HEK293 (cell line): ENCODE data around the gene DRICH1.

Experiments
- CTCF ChIA-PET: fragments of 350-600 bp; formaldehyde crosslinking; extraction: SDS; loops from one replicate; lab custom pipeline; 2021; ENCODE audit warnings: antibody characterized with exemption; lab: Yijun Ruan, JAX
- POLR2A ChIA-PET: fragments of 300-600 bp; formaldehyde crosslinking; extraction: SDS; loops from one replicate; lab custom pipeline; 2020; ENCODE audit warnings: antibody characterized with exemption, inconsistent platforms; lab: Yijun Ruan, JAX
- H3K27ac ChIP-seq: fragments of 200-500 bp; sonication (Bioruptor generic); 2 replicates; pipeline ENCODE4 v1.5.1; 2014; ENCODE audit warnings: low read depth, low read length, control low read depth, inconsistent platforms; ENCODE audit errors: extremely low read depth
- H3K36me3 ChIP-seq, 2 experiments: fragments of 200-500 bp in 1 of 2; sonication (Bioruptor generic) in 1 of 2; 1 replicate in 1 of 2; 2 replicates in 1 of 2; pipeline ENCODE4 v1.5.1; 2014 to 2017; ENCODE audit warnings: inconsistent platforms in 2 of 2, low read length in 2 of 2; ENCODE audit not compliant: control insufficient read depth in 2 of 2, insufficient read depth in 1 of 2
- H3K4me1 ChIP-seq: fragments of 200-500 bp; sonication (Bioruptor generic); 2 replicates; pipeline ENCODE4 v1.5.1; 2014; ENCODE audit warnings: mild to moderate bottlenecking, low read length, inconsistent platforms; ENCODE audit not compliant: control insufficient read depth, insufficient read depth
- H3K4me3 ChIP-seq: 2 replicates; pipeline ENCODE4 v1.5.1; 2011; ENCODE audit warnings: low read depth, mild to moderate bottlenecking, control low read depth, low read length, moderate library complexity
- H3K9me3 ChIP-seq: fragments of 200-500 bp; sonication (Bioruptor generic); 2 replicates; pipeline ENCODE4 v1.5.1; 2014; ENCODE audit warnings: low read depth, low read length, inconsistent platforms; ENCODE audit not compliant: control insufficient read depth, insufficient read depth
- GFI1B ChIP-seq: fragments of 450-650 bp; formaldehyde crosslinking; IDR thresholded peaks from 2 replicates; pipeline ENCODE4 v1.5.1; 2016; ENCODE audit warnings: missing biosample characterization, missing genetic modification characterization
- ZBTB8A ChIP-seq: fragments of 450-650 bp; formaldehyde crosslinking; IDR thresholded peaks from 2 replicates; pipeline ENCODE4 v1.5.1; 2016; ENCODE audit warnings: missing biosample characterization, missing genetic modification characterization
- ZNF16 ChIP-seq: fragments of 450-650 bp; formaldehyde crosslinking; IDR thresholded peaks from 2 replicates; pipeline ENCODE4 v1.5.1; 2016; ENCODE audit warnings: low read depth, missing biosample characterization, missing genetic modification characterization
- ZNF24 ChIP-seq: fragments of 450-650 bp; formaldehyde crosslinking; IDR thresholded peaks from 2 replicates; pipeline ENCODE4 v1.5.1; 2016; ENCODE audit warnings: missing biosample characterization, missing genetic modification characterization
- ZNF37A ChIP-seq: fragments of 450-650 bp; IDR thresholded peaks from 2 replicates; pipeline ENCODE4 v1.5.1; 2018; ENCODE audit warnings: missing biosample characterization, missing genetic modification characterization
- ZNF510 ChIP-seq: fragments of 450-650 bp; formaldehyde crosslinking; IDR thresholded peaks from 2 replicates; pipeline ENCODE4 v1.5.1; 2018; ENCODE audit warnings: mild to moderate bottlenecking, missing genetic modification characterization, missing biosample characterization; ENCODE audit not compliant: insufficient replicate concordance
- ZNF549 ChIP-seq: fragments of 450-650 bp; IDR thresholded peaks from 2 replicates; pipeline ENCODE4 v1.5.1; 2018; ENCODE audit warnings: missing biosample characterization, missing genetic modification characterization, mild to moderate bottlenecking, inconsistent platforms, moderate library complexity
- ZNF701 ChIP-seq: fragments of 450-650 bp; formaldehyde crosslinking; IDR thresholded peaks from 2 replicates; pipeline ENCODE4 v1.5.1; 2016; ENCODE audit warnings: missing biosample characterization, missing genetic modification characterization
- ZNF747 ChIP-seq: fragments of 450-650 bp; formaldehyde crosslinking; IDR thresholded peaks from 2 replicates; pipeline ENCODE4 v1.5.1; 2016; ENCODE audit warnings: missing biosample characterization, missing genetic modification characterization
- ZNF837 ChIP-seq: fragments of 450-650 bp; formaldehyde crosslinking; IDR thresholded peaks from 2 replicates; pipeline ENCODE4 v1.5.1; 2016; ENCODE audit warnings: missing biosample characterization, missing genetic modification characterization
- ZXDB ChIP-seq: fragments of 450-650 bp; formaldehyde crosslinking; IDR thresholded peaks from 2 replicates; pipeline ENCODE4 v1.5.1; 2016; ENCODE audit warnings: missing biosample characterization, missing genetic modification characterization
- TF ChIP-seq, protein P1 (sequence below): fragments of 450-650 bp; formaldehyde crosslinking; IDR thresholded peaks from 2 replicates; pipeline ENCODE4 v1.5.1; 2016; ENCODE audit warnings: missing biosample characterization, missing genetic modification characterization
- TF ChIP-seq, protein P2 (sequence below): fragments of 450-650 bp; formaldehyde crosslinking; IDR thresholded peaks from 2 replicates; pipeline ENCODE4 v1.5.1; 2016; ENCODE audit warnings: missing biosample characterization, missing genetic modification characterization
- TF ChIP-seq, protein P3 (sequence below): IDR thresholded peaks from 2 replicates; pipeline ENCODE4 v1.6.1; 2011; ENCODE audit warnings: mild to moderate bottlenecking, low read depth, low read length, borderline replicate concordance
- TF ChIP-seq, protein P4 (sequence below): fragments of 450-650 bp; formaldehyde crosslinking; IDR thresholded peaks from 2 replicates; pipeline ENCODE4 v1.5.1; 2016; ENCODE audit warnings: missing biosample characterization, missing genetic modification characterization
- TF ChIP-seq, protein P5 (sequence below): fragments of 450-650 bp; formaldehyde crosslinking; optimal IDR thresholded peaks from 2 replicates; pipeline ENCODE3; 2016; ENCODE audit warnings: missing biosample characterization, mild to moderate bottlenecking, missing genetic modification characterization

DRICH1 gene

DNA sequence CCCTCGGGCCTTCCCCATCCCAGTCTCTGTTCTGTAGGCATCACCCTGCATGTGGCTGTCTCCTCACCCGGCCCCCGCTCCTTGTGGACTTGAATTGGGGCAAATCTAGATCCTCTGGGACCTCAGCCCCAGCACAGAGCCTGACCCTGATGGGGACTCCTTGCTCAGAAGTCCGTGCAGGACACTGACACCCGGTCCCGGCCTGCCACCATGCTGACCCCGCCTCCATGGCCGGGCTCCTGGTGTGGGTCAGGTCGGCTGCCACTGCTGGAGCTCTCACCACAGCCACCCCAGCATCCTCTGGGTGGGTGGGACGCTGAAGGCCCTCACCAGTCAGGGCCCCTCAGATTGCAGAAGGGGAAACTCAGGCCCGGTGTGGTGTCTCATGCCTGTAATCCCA, 53.8 kb downstream of the DRICH1 start:
- CTCF ChIA-PET: interaction anchor here (0.9 to 8.3 kb wide), 3 partner anchors 13 to 271 kb away, joined by 3 to 50 read pairs (median 4); no protein-coding TSS in a partner anchor
- POLR2A ChIA-PET: no interaction called here

DNA sequence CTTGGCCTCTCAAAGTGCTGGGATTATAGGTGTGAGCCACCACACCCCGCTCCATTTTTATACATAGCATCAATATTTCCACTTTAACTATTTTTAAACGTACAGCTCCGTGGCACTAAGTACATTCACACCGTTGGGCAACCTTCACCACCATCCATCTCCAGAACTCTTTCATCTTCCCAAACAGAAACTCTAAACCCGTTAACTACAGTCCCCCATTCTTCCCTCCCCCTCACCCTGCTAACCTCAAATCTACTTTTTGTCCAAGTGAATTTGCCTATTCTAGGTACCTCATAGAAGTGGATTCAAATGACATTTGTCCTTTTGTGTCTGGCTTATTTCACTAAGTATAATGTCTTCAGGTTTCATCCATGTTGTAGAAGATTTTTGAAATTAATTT, 55.4 kb downstream of the DRICH1 start:
- CTCF ChIA-PET: interaction anchor here (8.3 kb wide), 1 partner anchor 15 kb away, joined by 50 read pairs; no protein-coding TSS in a partner anchor
- POLR2A ChIA-PET: no interaction called here
- no peak overlapping the region for H3K4me3 ChIP-seq
- no peaks in the 10 kb centered on the region for H3K9me3 ChIP-seq
- H3K36me3 ChIP-seq: no peaks in the 10 kb centered on the region
- H3K27ac ChIP-seq: no peak overlapping the region
- TF ChIP-seq, protein P1, sequence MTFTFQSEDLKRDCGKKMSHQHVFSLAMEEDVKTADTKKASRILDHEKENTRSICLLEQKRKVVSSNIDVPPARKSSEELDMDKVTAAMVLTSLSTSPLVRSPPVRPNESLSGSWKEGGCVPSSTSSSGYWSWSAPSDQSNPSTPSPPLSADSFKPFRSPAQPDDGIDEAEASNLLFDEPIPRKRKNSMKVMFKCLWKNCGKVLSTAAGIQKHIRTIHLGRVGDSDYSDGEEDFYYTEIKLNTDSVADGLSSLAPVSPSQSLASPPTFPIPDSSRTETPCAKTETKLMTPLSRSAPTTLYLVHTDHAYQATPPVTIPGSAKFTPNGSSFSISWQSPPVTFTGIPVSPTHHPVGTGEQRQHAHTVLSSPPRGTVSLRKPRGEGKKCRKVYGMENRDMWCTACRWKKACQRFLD (tag by site-specific recombination): no peak
- TF ChIP-seq ZNF16 (tag by site-specific recombination): no peak
- no peaks in the 10 kb centered on the region for H3K4me1 ChIP-seq

More for the DNA sequence above, 53.8 kb downstream of the DRICH1 start:
- TF ChIP-seq ZNF510 (tag by site-specific recombination): no peak
- Histone ChIP-seq H3K4me3 (no peak overlapping the region), H3K36me3 (no peaks in the 10 kb centered on the region), H3K4me1 (no peaks in the 10 kb centered on the region), H3K27ac (no peak overlapping the region), H3K9me3 (no peaks in the 10 kb centered on the region)

DNA sequence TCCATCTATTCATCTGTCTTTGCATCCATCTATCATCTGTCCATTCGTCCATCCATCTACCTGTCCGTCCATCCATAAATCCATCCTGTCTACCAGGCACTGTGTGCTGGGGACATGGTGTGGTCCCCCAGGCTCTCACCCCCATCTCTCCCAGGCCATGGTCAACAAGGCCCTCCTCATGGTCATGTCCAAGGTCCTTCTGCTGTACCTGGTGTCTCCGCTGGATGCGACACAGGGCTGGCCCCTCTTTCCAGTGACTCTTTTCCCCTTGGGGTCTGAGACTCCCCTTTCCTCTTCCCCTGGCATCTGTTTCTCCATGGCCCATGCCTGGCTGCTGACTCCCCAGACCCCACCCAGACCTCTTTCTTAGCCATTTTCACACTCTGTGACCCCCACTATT, 56.5 kb downstream of the DRICH1 start:
- no peak overlapping the region for H3K4me3 ChIP-seq
- no peaks in the 10 kb centered on the region for H3K4me1 ChIP-seq
- POLR2A ChIA-PET: no interaction called here
- H3K9me3 ChIP-seq: no peaks in the 10 kb centered on the region
- H3K27ac ChIP-seq: no peak overlapping the region
- H3K36me3 ChIP-seq: no peaks in the 10 kb centered on the region
- no peak for TF ChIP-seq ZNF701
- TF ChIP-seq ZBTB8A (tag by site-specific recombination): no peak
- TF ChIP-seq, protein P2, sequence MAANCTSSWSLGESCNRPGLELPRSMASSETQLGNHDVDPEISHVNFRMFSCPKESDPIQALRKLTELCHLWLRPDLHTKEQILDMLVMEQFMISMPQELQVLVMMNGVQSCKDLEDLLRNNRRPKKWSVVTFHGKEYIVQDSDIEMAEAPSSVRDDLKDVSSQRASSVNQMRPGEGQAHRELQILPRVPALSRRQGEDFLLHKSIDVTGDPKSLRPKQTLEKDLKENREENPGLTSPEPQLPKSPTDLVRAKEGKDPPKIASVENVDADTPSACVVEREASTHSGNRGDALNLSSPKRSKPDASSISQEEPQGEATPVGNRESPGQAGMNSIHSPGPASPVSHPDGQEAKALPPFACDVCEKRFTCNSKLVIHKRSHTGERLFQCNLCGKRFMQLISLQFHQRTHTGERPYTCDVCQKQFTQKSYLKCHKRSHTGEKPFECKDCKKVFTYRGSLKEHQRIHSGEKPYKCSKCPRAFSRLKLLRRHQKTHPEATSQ (tag by site-specific recombination): no peak
- TF ChIP-seq ZNF37A (tag by site-specific recombination): no peak
- no peak for TF ChIP-seq ZNF549 (tag by site-specific recombination)
- TF ChIP-seq, protein P3, sequence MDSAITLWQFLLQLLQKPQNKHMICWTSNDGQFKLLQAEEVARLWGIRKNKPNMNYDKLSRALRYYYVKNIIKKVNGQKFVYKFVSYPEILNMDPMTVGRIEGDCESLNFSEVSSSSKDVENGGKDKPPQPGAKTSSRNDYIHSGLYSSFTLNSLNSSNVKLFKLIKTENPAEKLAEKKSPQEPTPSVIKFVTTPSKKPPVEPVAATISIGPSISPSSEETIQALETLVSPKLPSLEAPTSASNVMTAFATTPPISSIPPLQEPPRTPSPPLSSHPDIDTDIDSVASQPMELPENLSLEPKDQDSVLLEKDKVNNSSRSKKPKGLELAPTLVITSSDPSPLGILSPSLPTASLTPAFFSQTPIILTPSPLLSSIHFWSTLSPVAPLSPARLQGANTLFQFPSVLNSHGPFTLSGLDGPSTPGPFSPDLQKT: no peak
- TF ChIP-seq, protein P4, sequence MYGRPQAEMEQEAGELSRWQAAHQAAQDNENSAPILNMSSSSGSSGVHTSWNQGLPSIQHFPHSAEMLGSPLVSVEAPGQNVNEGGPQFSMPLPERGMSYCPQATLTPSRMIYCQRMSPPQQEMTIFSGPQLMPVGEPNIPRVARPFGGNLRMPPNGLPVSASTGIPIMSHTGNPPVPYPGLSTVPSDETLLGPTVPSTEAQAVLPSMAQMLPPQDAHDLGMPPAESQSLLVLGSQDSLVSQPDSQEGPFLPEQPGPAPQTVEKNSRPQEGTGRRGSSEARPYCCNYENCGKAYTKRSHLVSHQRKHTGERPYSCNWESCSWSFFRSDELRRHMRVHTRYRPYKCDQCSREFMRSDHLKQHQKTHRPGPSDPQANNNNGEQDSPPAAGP: no peak
- TF ChIP-seq GFI1B: no peak
- TF ChIP-seq, protein P5, sequence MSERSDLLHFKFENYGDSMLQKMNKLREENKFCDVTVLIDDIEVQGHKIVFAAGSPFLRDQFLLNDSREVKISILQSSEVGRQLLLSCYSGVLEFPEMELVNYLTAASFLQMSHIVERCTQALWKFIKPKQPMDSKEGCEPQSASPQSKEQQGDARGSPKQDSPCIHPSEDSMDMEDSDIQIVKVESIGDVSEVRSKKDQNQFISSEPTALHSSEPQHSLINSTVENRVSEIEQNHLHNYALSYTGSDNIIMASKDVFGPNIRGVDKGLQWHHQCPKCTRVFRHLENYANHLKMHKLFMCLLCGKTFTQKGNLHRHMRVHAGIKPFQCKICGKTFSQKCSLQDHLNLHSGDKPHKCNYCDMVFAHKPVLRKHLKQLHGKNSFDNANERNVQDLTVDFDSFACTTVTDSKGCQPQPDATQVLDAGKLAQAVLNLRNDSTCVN: no peak
- no peak for TF ChIP-seq ZNF747 (tag by site-specific recombination)
- TF ChIP-seq ZXDB (tag by site-specific recombination): no peak
- TF ChIP-seq ZNF837 (tag by site-specific recombination): no peak
- TF ChIP-seq ZNF24 (tag by site-specific recombination): no peak
- CTCF ChIA-PET: interaction anchor here (0.6 kb wide), 1 partner anchor 643 kb away, joined by 3 read pairs; no protein-coding TSS in a partner anchor
